NOMO-1 treated with dmso at 0.1 percent for 144 hours (cell line): ENCODE data around the gene SUPT5H.
A peak's percentile ranks its signal among the peaks of the same experiment; 100 is the strongest.

ENCODE experiments used
- DNase-seq: peaks from one replicate; lab custom pipeline; 2025; ENCODE audit not compliant: unreplicated experiment; lab: John Stamatoyannopoulos, UW

Gene SUPT5H

DNA sequence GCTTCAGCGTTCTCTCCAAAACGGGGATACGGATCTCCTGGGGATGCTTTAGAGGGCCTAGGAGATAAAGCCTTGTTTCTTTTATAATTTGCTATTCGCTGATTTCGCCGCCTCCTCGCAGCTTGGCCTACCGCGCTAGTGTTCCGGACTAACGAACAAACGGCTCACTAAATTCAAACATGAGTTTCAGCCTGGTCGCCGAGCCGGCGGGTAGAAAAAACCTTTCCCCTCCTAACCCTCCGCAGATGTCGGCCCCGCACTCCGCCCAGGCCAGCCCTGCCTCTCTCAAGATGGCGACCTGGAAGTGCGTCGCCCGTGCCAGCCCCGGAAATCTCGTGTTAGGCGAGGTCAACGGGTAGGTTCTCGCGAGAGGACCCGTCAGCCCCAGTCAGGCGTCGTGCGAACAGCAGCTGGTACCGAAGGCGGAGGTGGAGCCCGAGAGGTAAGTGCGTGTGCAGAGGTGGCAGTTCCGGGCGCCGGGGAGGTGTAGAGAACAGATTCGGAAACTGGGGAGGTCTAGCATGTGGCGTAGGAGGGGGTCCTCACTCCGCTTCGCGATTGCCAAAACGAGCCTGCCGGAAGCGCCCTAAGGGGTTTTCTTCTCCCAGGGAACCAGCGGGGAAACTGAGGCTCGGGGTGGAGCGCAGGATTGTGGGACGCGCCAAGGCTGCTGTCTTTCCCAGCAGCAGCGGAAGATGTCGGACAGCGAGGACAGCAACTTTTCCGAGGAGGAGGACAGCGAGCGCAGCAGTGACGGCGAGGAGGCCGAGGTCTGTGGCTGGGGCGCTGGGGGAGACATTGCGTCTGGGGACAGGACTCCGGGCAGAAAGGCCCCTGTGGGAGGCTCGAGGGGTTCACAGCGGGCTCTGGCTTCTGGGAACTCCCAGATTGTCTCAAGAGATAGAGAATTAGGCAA lies at the start of gene SUPT5H:
Gene SUPT5H, plus strand, starts transcription at position 387 of the 916 bp plus-strand sequence. Its CDS starts 309 bp downstream, at position 696.
- DNase-seq = peak; percentile 96

DNA sequence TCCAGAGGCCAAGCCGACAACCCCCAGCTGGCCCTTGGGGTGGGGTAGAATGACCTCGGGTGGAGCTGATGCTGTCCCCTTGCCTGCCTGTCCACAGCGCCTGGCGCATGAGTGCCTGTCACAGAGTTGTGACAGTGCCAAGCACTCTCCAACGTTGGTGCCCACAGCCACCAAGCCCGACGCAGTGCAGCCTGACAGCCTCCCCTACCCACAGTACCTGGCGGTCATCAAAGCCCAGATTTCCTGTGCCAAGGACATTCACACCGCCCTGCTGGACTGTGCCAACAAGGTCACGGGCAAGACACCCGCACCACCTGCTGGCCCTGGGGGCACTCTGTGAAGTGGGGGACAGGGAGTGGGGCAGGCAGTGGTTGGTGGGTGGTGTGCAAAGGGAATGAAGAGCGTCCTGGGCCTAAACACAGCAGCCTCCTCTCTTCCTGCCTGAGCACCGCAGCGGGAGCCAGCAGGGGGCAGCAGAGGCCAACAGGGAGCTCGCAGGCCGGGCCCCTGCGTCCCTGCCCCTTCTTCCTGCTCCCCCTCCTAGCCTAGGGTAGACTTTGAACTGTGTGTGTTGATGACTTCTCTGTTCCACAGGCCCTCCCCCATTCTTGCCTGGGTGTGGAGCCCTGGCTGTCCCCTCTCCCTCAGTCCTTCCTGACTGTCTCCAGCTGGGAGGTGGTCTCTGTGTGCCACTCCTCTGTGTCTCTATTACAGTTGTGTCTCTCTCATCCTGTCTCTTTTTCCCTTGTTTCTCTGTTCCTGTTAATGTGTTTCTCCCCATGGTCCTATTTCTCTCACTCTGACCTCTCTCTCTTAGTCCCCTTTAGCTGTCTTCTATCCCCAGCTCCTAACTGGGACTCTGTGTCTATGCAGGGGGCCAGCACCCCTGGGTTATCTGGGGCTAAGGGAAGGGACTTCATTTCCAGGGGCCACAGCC lies 47.8 kb upstream of the SUPT5H start:
- DNase-seq = peak; percentile 90

DNA sequence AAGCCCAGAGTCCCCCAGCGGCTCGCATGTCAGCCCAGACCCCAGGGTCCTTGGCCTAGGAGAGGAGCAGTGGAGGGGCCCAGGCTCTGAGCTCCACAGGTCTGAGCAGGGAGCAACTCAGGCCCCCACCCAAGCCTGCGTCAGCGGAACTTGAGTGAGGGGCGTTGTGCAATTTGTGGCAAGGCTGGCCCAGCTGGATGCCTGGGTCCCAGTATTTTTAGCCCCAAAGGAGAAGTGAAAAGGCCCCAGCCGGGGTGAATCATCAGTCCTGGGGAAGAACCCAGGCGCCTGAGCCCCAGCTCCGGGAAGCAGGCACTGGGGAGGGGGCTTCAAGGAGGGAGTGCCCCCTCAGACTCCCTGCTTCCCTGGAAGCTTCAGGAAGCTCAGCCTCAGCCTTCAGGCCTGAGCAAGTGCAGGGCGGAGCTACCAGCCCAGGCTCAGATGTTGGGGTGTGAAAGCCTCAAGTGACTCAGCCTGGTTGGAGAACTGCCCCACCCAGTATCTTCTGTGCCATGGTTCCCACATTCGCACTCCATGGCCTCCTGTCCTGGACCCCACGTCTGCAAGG lies 47.0 kb upstream of the SUPT5H start:
- DNase-seq = peak; percentile 88

DNA sequence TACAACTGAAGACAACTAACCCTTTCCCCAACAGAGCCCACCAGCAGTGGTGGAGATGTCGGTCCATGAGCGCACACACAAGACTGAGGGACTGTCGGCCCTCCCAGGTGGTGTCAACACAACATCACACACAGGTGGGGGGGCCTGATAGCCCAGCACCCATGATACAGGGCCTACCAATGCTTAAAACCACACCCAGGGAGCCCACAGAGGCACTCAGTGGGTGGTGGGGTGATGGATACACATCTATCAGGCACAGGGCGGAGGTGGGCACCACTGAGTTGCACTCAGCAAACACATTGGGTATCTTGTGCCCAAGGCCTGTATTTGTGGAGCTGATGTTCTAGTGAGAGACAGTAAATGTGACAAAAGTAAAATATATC lies 45.7 kb upstream of the SUPT5H start:
- no peak for DNase-seq

DNA sequence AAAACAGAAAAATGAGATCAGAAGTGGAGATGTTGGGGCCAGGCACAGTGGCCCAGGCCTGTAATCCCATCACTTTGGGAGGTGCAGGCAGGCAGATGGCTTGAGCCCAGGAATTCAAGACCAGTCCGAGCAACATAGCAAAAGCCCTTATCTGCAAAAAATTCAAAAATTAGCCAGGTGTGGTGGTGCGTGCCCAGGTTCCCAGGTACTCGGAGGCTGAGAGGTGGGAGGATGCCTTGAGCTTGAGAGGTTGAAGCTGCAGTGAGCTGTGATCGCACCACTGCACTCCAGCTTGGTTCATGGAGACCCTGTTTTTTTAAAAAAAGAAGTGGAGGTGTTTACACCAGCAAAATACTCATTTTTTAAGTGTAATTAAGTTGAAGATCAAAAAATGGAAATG lies 45.3 kb upstream of the SUPT5H start:
- DNase-seq = no peak

- DNase-seq = no peak
Observed at GRCh38 chr19:39401070-39401548, 44.3 kb upstream of the SUPT5H start.

DNA sequence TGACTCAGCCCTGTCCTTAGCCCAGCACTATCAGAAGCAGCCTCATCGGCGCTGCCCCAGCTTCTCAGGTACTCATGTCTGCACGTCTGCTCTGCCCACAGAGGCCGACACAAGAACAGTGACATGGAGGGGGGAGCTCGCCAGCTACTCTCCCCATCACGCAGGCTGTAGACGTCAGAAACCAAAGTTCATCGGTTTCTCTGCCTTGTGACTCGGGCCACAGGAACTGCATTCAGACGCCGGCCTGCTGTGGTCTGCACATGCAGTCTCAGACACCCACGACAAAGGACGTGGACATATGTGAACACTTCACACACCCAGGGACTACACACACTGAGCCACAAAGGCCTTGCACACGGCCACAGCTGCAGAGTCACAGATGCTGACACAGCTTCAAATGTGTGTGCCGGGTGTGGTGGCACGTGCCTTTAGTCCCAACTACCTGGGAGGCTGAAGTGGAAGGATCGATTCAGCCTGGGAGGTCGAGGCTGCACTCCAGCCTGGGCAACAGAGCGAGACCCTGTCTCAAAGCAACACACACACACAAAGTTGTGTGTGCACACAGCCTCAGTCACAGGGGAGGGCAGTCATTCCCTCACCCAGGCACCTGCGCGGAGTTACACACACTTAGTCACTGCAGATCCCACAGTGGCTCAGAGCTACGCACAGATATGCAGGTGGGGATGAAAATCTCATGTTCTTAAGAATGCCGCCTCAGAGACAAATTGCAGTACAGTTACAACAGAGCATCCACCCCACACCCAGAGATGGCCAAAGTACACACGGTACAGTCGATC lies 43.6 kb upstream of the SUPT5H start:
- no peak for DNase-seq

- DNase-seq = peak; percentile 82
Observed at GRCh38 chr19:39402346-39403300, 42.8 kb upstream of the SUPT5H start.

GRCh38 chr19:39403331-39404312 lies 41.8 kb upstream of the SUPT5H start:
- DNase-seq = peak; percentile 80

DNA sequence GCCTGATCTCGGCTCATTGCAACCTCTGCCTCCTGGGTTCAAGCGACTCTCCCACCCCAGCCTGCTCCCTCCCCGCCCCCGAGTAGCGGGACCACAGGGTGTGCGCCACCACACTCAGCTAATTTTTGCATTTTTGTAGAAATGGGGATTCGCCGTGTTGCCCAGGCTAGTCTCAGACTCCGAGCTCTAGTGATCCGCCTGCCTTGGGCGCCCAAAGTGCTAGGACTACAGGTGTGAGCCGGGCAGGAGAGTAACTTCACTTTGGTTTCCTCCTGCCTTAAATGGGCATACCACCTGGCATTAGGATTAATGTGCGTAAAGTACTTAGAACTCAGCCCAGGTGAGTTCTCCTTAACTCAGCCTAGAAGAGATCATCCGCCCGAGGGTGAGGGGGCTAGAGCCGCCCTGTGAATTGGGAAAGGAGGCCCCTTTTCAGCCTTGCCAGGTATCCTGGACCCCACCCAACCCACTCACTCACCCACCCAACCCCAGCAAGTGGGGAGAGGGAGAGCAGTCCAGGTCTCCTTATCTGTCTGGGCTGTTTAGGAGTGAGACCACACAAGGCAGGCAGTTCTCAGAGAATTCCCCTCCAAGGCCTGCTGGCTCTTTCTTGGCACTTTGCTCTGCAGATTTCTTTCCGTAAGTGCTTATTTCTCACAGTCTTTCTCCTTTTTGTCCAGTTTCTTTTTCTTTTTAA lies 40.0 kb upstream of the SUPT5H start:
- no peak for DNase-seq

DNA sequence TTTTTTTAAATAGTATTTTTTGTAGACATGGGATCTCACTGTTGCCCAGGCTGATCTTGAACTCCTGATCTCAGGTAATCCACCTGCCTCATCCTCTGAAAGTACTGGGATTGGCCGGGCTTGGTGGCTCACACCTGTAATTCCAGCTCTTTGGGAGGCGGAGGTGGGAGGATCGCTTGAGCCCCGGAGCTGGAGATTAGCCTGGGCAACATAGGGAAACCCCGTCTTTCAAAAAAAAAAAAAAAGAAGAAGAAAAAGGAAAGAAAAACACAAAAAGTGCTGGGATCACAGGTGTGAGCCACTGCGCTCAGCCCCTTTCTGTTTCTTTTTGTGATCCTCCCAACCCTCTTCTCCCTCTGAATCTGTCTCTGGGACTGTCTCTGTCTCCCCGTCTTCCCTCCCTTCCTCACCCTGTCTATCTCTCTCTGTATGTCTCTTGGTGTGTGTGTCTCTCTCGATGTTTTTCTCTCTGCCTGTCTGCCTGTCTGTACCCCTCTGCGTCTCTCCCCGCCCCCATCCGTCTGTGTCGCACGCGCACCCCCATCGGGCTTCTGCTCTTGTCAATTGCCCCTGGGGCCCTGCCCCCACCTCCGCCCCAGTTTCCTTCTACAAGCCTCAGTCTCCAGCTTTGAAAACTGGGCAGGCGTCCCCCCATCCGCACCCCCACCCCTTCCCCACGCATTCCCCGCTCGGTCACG lies 39.3 kb upstream of the SUPT5H start:
- peak; percentile 57 for DNase-seq

- peak; percentile 63 for DNase-seq
Observed at GRCh38 chr19:39406656-39407409, 38.5 kb upstream of the SUPT5H start, which contains the start of gene ZFP36. Gene ZFP36, plus strand, starts transcription at chr19:39406847. Its CDS starts 58 bp downstream, at chr19:39406905.

DNA sequence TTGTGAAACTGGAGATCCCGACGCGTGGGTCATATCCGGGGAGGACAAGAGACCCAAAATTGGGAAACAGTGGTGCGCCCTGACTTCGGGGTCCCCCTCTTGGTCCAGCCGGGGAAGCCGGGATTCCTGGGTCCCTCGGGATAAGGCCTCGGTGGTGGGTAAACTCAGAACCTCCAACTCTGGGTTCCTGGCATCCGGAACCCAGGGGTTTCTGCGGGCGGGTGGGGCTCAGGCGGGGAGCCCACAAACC lies 38.0 kb upstream of the SUPT5H start:
- DNase-seq = no peak

- DNase-seq = peak; percentile 24
Observed at GRCh38 chr19:39407660-39408391, 37.6 kb upstream of the SUPT5H start.

DNA sequence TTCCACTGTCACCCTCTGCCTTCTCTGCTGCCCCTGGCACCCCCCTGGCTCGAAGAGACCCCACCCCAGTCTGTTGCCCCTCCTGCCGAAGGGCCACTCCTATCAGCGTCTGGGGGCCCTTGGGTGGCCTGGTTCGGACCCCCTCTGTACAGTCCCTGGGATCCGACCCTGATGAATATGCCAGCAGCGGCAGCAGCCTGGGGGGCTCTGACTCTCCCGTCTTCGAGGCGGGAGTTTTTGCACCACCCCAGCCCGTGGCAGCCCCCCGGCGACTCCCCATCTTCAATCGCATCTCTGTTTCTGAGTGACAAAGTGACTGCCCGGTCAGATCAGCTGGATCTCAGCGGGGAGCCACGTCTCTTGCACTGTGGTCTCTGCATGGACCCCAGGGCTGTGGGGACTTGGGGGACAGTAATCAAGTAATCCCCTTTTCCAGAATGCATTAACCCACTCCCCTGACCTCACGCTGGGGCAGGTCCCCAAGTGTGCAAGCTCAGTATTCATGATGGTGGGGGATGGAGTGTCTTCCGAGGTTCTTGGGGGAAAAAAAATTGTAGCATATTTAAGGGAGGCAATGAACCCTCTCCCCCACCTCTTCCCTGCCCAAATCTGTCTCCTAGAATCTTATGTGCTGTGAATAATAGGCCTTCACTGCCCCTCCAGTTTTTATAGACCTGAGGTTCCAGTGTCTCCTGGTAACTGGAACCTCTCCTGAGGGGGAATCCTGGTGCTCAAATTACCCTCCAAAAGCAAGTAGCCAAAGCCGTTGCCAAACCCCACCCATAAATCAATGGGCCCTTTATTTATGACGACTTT lies 36.8 kb upstream of the SUPT5H start:
- DNase-seq = no peak
